Hematopoietic multipotent progenitor cell treated with erythropoietin and hydrocortisone succinate and interleukin-3 and kit ligand, for 17 days (in vitro differentiated cells): ENCODE data around the gene MAP2K5.

Source experiments
- DNase-seq: peaks from one replicate; pipeline ENCODE4 v3.0.0-alpha.2; 2015; ENCODE audit warnings: low spot score

Gene MAP2K5

DNA sequence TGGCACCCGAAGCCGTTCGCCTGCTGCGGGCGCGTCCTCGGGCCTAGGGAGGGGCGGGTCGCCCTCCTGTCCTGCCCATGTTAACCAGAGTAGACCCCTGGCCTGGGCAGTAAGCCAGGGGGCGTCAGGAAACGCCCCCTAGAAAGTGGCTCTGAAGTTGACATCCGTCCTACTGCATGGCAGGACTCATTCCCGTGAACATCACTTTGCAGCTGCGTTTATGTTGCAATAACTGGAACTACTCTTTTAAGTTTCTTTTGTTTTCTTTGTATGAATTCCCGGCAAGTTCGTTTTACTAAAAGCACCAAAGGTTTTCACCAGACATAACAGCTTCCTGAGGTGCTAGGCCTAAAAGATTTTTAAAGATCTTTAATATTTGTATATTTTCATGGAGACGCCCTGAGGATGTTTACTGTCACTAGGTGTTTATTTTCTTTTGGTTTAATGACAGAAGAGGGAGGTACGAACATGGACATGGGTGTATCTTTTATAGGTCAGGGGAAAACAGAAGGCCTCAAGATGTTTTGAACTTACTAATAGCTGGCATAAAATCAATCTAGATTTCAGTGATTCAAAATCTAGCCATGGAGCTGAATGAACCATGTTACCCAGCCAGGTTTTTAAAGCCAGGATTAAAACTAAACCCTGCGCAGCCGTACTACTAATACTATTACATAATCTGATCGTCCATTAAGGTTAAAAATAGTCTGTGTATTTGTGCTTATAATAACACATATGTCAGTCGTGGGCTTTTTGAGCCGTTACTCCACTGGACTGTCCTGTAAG, 20.5 kb upstream of the MAP2K5 start:
- DNase-seq: peak; percentile 56

GRCh38 chr15:67523330-67523729, 19.2 kb upstream of the MAP2K5 start:
- no peak for DNase-seq

DNA sequence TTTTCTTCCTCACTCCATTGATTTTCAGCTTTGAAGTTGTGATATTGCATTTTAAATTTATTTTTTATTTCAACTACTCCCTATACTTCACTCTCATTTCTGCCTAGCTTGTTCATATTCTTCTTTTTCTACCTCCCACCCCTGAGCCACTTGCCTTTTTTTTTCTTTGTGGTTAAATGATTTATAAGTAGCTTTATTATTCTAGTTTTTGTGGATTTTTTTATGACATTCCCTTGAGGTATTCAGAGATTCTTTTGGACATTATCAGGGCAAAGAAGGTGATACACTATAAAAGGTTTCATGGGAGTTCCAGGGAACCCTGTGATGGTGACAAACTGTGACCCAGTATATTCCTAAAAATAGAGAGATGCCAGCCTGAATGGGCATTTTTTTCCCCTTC, 18.3 kb upstream of the MAP2K5 start:
- no peak for DNase-seq

DNA sequence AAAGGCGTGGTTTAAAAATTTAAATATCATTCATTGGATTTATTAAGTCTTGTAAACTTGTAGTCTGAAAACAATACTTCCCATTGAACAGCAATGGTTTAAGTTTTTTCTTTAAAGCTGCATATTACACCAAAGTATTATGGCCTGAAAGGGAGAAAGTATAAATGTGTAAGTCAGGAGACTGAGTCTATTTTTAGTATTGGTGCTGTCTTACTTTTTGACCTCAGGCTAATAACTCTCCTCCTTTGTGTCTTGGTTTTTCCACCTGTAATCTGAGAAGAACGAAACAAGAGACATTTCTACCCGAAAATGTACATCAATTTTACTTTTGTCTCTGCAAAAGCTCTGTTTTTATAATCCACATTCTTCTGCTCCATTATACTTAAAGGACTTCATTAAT, 14.0 kb upstream of the MAP2K5 start:
- no peak for DNase-seq

DNA sequence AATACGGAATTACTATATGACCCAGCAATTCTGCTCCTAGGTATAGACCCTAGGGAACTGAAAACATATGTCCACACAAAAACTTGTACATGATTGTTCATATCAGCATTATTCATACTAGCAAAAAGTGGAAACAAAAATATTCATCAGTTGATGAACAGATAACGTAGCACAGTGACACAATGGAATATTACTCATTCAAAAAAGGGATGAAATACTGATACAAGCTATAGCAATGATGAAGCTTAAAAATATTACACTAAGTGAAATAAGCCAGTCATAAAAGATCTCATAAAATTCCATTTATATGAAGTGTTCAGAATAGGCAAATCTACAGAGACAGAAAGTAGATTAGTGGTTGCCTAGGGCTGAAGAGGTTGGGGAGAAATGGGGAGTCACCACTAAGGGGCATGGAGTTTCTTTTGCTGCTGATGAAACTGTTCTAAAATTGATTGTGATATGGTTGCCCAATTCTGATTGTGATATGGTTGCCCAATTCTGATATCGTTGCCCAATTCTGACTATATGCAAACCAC, 11.1 kb upstream of the MAP2K5 start:
- DNase-seq: no peak

DNA sequence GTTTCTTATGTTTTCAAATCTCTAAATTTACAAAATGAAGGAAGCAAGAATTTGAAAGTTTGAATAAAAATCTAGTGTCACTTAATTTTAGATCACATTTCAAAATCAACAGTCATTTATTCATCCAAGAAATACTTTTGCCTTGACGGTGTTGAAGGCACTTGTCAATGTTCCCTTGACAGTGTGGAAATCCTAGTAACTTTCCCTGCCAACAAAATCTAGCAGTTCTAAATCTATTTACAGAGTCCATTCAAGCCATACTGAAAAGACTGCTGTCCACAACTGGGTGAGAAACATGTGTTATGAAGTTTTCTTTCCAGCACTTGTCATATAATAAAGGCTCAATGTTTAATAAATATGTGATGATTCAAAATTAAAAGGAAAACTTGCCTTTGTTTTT, 8.6 kb upstream of the MAP2K5 start:
- no peak for DNase-seq

GRCh38 chr15:67534360-67534759, 8.1 kb upstream of the MAP2K5 start:
- no peak for DNase-seq

- DNase-seq: no peak
Measured at GRCh38 chr15:67537771-67538170, 4.7 kb upstream of the MAP2K5 start.

DNA sequence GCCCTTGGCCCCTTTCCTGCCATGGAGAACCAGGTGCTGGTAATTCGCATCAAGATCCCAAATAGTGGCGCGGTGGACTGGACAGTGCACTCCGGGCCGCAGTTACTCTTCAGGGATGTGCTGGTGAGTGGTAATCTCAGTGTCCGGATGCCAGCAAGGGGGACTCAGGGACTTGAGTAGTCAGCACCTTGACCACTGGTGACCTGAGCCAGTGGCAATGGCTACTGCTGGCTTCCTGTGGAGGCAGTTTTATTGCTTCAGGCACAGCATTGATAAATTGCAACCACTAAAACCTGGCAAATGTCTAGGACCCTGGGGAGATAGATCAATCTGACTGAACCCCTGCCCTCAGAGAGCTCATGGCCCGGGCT, 830 bp downstream of the MAP2K5 start:
- no peak for DNase-seq

GRCh38 chr15:67544475-67544874, 2.0 kb downstream of the MAP2K5 start:
- DNase-seq: no peak

DNA sequence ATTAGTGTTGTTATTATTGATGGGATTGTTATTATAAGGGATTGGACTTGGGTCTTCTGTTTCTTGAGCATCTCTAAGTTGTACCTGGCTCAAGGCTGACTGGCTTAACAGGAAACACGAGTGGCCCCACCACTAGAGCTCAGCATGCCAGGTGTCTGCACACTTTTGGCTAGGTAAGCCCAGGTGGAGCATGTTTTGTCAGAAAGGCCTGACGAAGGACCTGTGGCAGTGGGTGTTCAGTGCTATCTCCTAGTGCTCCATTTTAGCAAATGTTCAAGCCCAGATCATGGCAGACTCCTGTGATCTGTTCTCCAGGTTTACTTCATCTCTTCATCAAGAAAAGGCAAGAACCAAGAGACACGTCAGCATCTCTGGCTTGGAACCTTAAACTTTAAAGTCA, 3.4 kb downstream of the MAP2K5 start:
- DNase-seq: no peak

DNA sequence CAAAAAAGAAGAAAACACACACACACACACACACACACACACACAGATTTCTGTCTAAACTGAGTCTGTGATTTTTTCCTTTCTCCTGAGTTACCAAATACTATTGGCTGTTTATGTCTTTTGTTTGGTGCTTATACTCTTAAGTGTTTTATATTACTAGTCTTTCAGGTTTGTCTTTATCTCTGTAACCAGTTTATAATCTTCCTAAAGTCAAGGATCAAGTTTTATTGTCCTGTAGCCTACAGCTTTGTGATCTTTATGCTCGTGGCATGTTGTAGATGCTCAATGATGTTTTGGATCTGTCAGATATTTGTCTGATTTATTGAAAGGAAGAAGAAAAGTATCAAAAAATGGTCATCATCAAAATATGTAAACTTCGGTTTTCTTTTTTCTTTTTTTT, 4.6 kb downstream of the MAP2K5 start:
- DNase-seq: no peak

DNA sequence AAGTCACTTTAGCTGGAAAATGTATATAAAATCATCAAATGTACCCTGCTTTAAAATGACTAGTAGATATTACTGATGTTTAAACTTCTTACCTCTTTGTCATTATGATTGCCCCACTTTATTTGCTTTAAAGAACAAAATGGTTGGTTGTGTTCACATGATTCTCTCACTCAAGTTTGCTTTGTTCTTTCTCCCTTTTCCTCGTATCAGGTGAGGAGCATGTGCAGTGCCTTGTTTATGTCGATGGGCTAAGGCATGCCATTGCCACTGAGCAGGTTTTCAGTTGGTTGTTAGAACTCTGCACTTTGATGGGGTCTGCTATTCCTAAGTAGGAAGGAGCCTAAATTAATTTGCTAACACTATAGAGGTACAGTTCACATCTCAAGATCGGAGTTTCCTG, 5.3 kb downstream of the MAP2K5 start:
- no peak for DNase-seq

- no peak for DNase-seq
Measured at GRCh38 chr15:67548236-67548852, 5.8 kb downstream of the MAP2K5 start.

GRCh38 chr15:67548862-67549651, 6.6 kb downstream of the MAP2K5 start:
- no peak for DNase-seq

DNA sequence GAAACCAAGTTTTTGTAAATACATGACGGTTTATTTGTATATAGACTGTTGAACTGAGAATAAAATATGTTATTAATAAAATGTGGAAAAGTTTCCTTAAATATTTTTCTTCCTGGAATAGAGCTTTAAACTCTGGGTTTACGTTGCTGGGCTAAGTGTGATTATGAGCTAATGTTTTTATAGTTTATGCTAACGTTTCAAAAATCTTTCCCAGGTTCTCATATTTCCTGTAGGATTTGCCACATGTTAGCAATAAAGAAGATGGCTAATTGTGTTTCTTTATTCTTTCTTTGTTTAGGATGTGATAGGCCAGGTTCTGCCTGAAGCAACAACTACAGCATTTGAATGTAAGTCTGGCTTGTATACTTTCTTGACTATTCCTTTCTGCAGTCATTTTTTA, 7.2 kb downstream of the MAP2K5 start:
- DNase-seq: no peak

DNA sequence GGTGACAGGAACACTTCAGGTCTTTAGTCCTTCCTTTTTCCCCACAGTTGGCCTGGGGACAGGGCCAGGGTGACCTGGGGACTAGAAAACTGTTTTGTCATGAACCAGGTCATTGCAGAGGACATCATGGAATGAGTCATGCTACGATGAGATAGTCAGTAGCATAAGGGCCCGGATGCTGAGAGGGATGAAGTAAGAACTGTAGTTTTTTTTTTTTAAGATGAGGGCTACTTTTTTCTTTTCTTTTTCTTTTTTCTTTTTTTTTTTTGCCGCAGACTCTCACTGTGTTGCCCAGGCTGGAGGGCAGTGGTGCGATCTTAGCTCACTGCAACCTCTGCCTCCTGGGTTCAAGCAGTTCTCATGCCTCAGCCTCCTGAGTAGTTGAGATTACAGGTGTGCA, 8.0 kb downstream of the MAP2K5 start:
- DNase-seq: peak; percentile 21

- no peak for DNase-seq
Measured at GRCh38 chr15:67551207-67551743, 8.8 kb downstream of the MAP2K5 start.

GRCh38 chr15:67554580-67554979, 12.1 kb downstream of the MAP2K5 start:
- DNase-seq: no peak

DNA sequence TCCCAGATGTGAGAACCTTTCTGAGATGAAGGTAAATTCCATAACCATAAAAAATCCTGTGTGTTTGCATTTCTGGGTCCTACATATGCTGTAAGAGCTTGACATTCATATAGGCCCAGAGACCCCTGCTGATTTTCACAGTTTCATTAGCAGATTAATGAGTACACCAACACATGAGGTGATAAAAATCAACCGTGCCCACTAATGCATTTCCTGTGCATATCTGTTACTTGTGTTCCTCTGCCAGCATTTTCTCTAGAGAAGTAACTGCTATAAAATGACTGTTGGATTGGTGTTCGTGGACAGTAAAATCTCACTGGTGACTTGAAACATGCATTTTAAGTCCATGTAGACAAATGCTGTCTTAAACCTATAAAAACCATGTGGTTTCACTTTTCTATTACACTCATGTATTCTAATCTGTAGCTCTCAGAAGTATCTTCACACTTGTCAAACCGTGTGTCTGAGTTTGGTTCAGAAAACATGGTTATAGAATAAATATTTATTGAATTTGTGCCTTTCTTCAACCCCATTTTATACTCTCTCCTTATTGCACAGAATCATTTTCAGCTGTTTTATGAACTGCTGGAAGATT, 14.6 kb downstream of the MAP2K5 start:
- DNase-seq: no peak

GRCh38 chr15:67558502-67558901, 16.0 kb downstream of the MAP2K5 start:
- no peak for DNase-seq

DNA sequence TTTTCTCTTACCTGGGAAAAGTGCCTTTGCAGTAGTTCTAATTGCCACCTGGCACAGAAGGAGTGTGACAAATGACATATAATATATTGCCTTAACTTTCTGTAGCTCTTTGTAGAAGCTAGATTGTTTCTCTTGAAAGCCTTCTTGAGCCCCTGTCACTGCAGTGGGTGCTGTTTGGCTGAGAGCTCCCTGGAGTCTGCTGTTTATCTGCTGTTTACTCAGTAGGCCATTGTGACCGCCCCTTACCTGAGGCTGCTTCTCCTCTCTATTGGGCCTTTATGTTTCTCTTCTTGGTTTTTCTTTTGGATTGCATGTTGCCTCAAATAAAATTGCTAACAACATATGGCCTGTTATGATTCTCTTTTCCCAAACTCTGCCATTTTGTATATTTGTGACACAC, 16.7 kb downstream of the MAP2K5 start:
- DNase-seq: no peak
